IPS-NIHi11 (cell line): ENCODE data around the gene SOX18.

Experiments used
- DNase-seq: peaks from one replicate; pipeline ENCODE4 v3.0.0; 2012; ENCODE audit warnings: mixed read lengths, low spot score

Gene SOX18

GRCh38 chr20:64052987-64053840 is 3.8 kb upstream of the SOX18 start:
- DNase-seq, result no peak

GRCh38 chr20:64052326-64052722 is 2.9 kb upstream of the SOX18 start:
- DNase-seq, result no peak

- no peak for DNase-seq
These were observed 2.3 kb upstream of the SOX18 start for GRCh38 chr20:64051561-64052325.

GRCh38 chr20:64051033-64051452 is 1.6 kb upstream of the SOX18 start:
- DNase-seq, result no peak

GRCh38 chr20:64050261-64051032 is 1.0 kb upstream of the SOX18 start:
- no peak for DNase-seq

GRCh38 chr20:64049878-64050260 is 430 bp upstream of the SOX18 start:
- no peak for DNase-seq

- peak; percentile 55 for DNase-seq
These were observed 916 bp downstream of the SOX18 start for GRCh38 chr20:64048402-64049044.

- DNase-seq, result no peak
These were observed 1.5 kb downstream of the SOX18 start for GRCh38 chr20:64047968-64048401.

GRCh38 chr20:64047046-64047389 is 2.4 kb downstream of the SOX18 start:
- DNase-seq, result no peak

- no peak for DNase-seq
These were observed 4.0 kb downstream of the SOX18 start for GRCh38 chr20:64045346-64046011.

- no peak for DNase-seq
These were observed 4.8 kb downstream of the SOX18 start for GRCh38 chr20:64044484-64045247.

- no peak for DNase-seq
These were observed 5.7 kb downstream of the SOX18 start for GRCh38 chr20:64043768-64044167.

GRCh38 chr20:64042054-64042781 is 7.2 kb downstream of the SOX18 start:
- DNase-seq, result no peak

GRCh38 chr20:64041781-64042053 is 7.7 kb downstream of the SOX18 start:
- DNase-seq, result no peak

GRCh38 chr20:64041040-64041780 is 8.2 kb downstream of the SOX18 start:
- no peak for DNase-seq

- DNase-seq, result no peak
These were observed 9.0 kb downstream of the SOX18 start for GRCh38 chr20:64040231-64041039.

GRCh38 chr20:64039293-64040160 is 9.9 kb downstream of the SOX18 start:
- DNase-seq, result no peak
